ENCODE data around the gene FADS2.

GRCh38 chr11:61866958-61867343, 38.9 kb downstream of the FADS2 start:
- TF ChIP-seq CTCF (IDR thresholded peaks at IDR 0.05 in 2 of 3, conservative IDR thresholded peaks at IDR 0.05 in 1 of 3; ENCODE audit: insufficient read depth in 2 of 3, low read depth in 1 of 3, low read length in 3 of 3): no peak
- no peak for TF ChIP-seq ATF2 (CRISPR knock-in tag; IDR thresholded peaks at IDR 0.05)
- TF ChIP-seq MAX (CRISPR knock-in tag; IDR thresholded peaks at IDR 0.05): no peak
- no peak for TF ChIP-seq FOXJ3 (CRISPR knock-in tag; IDR thresholded peaks at IDR 0.05)
- TF ChIP-seq ZBTB40 (IDR thresholded peaks at IDR 0.05): no peak
- no peak for TF ChIP-seq ZBTB40 (CRISPR knock-in tag; IDR thresholded peaks at IDR 0.05)
- TF ChIP-seq POLR2AphosphoS5 (IDR thresholded peaks at IDR 0.05; ENCODE audit: control insufficient read depth, insufficient read depth, low read depth, low read length): no peak
- no peak for TF ChIP-seq ZBTB1 (CRISPR knock-in tag; IDR thresholded peaks at IDR 0.05; ENCODE audit: borderline replicate concordance, low read depth)
- no peak for TF ChIP-seq NRF1 (conservative IDR thresholded peaks at IDR 0.05 in 1 of 2, IDR thresholded peaks at IDR 0.05 in 1 of 2)
- no peak for TF ChIP-seq HMGN3 (IDR thresholded peaks at IDR 0.05; ENCODE audit: borderline replicate concordance, extremely low read depth, insufficient read length, low read depth, low read length)
- no peak for TF ChIP-seq SIX5 (IDR thresholded peaks at IDR 0.05; ENCODE audit: borderline replicate concordance in 1 of 2, insufficient read depth in 1 of 2, low read depth in 1 of 2, low read length in 2 of 2)
- no peak for TF ChIP-seq ZNF644 (tag; IDR thresholded peaks at IDR 0.05; ENCODE audit: low read depth)
- no peak for TF ChIP-seq JUNB (CRISPR knock-in tag; conservative IDR thresholded peaks at IDR 0.05)
